Right lobe of liver (tissue), 6 donors: Measurements from ENCODE around the gene IGF2BP1. TPM values are rescaled to one million over a fixed set of nuclear protein-coding genes. Genes with fewer than 3 reads are reported as not detected.
"Not testable (repeated sequence)": the region's sequence is repeated elsewhere in the genome, so short reads cannot be mapped to it uniquely, and the experiment has no call there.

ENCODE experiments used
- ATAC-seq, 4 donors: fragments of 200-7000 bp; cut with Tn5 transposase; one replicate each; pipeline ENCODE4 v1.9.1; 2020; ENCODE audit warnings: mild to moderate bottlenecking in 4 of 4, moderate library complexity in 4 of 4
- DNase-seq, 3 donors: peaks; one replicate each; pipeline ENCODE4 v3.0.0-alpha.2; 2020
- H3K27ac ChIP-seq, 3 donors: fragments of 200-600 bp; one replicate each; pipeline ENCODE4 v1.8.0; 2022
- H3K27me3 ChIP-seq, 2 donors: fragments of 200-600 bp; one replicate each; pipeline ENCODE4 v1.8.0; 2022
- H3K36me3 ChIP-seq, 4 donors: fragments of 200-600 bp; sonication (generic) in 1 of 4; one replicate each; pipeline versions ENCODE4 v1.5.1 to v1.8.0; 2017 to 2022; ENCODE audit warnings: control low read depth in 1 of 4
- H3K4me1 ChIP-seq, 4 donors: fragments of 200-600 bp; sonication (generic) in 1 of 4; one replicate each; pipeline versions ENCODE4 v1.5.1 to v1.8.0; 2017 to 2022; ENCODE audit warnings: control low read depth in 1 of 4
- H3K4me3 ChIP-seq, 3 donors: fragments of 200-600 bp; one replicate each; pipeline ENCODE4 v1.8.0; 2022
- H3K9me3 ChIP-seq, 4 donors: fragments of 200-600 bp; sonication (generic) in 1 of 4; one replicate each; pipeline versions ENCODE4 v1.5.1 to v1.8.0; 2017 to 2022; ENCODE audit warnings: control low read depth in 1 of 4
- CTCF ChIP-seq, 4 donors: fragments of 200-600 bp in 3 of 4; fragments of 450-650 bp in 1 of 4; IDR thresholded peaks; one replicate each; pipeline versions ENCODE4 v1.5.1 to v1.8.0; 2016 to 2022; ENCODE audit warnings: antibody characterized with exemption in 4 of 4, mild to moderate bottlenecking in 2 of 4
- POLR2A ChIP-seq: fragments of 450-650 bp; IDR thresholded peaks from one replicate; pipeline ENCODE4 v1.6.1; 2017; ENCODE audit warnings: antibody characterized with exemption, mild to moderate bottlenecking
- WGBS: methylation state at CpG from one replicate; pipeline ENCODE4 v1.1.6; 2018; ENCODE audit warnings: low coverage, low lambda C conversion rate; ENCODE audit not compliant: insufficient coverage; ENCODE audit errors: missing lambda C conversion rate; 5-methylcytosine and 5-hydroxymethylcytosine counted together
- intact Hi-C, 2 donors: fragments of 100-400 bp; cut with DNase I; formaldehyde crosslinking; loops; one replicate each; pipeline versions ENCODE4 v1.11.2 to v1.14.1; 2022
- total RNA-seq, 6 experiments: library from RNA; depleted of rRNA in 2 of 6; stranded (reverse); fragments of >200 nt in 2 of 6; fragmentation: NEBNext Ultra II Directional in 3 of 6; extraction: Animal tissue kit (Norgen Biotek cat#: 25700) in 3 of 6; gene quantifications; one replicate each; pipeline versions ENCODE4 v1.1.0 to v1.2.4, GENCODE V29; 2016 to 2023
- donor health status: DM: no; HTN: yes; CAD: no.
- donor health status: DM: no; HTN: no; CAD: no.
- donor health status: DM: no; HTN: no; CAD: no.
- donor health status: DM: no; HTN: yes; CAD: no.
- donor health status: DM: no; HTN: yes; CAD: no.

IGF2BP1 gene
- total RNA-seq, 6 experiments from 2014 or later = 0.56 TPM; not detected in 5

GRCh38 chr17:49090878-49091594, 93.9 kb downstream of the IGF2BP1 start:
- no peak for TF ChIP-seq CTCF (IDR thresholded peaks at IDR 0.05)
- no peak for TF ChIP-seq POLR2A
- Histone ChIP-seq H3K4me3 (no peak overlapping the region), H3K9me3 (no peaks in the 10 kb centered on the region), H3K4me1 (peaks cover 0 to 7% (median 0%) of the 10 kb centered on the region in 4 donors), H3K27me3 (no peaks in the 10 kb centered on the region), H3K27ac (no peak overlapping the region), H3K36me3 (no peaks in the 10 kb centered on the region)
- intact Hi-C loops = no loop called here
- 68% methylated on average over 10 of the region's 10 CpGs for WGBS
- no peak for ATAC-seq
- DNase-seq = no peak

GRCh38 chr17:49093131-49093530, 95.9 kb downstream of the IGF2BP1 start:
- H3K4me3 ChIP-seq = no peak overlapping the region
- ATAC-seq (no peak), DNase-seq (no peak)
- no peaks in the 10 kb centered on the region for H3K4me1 ChIP-seq
- no peaks in the 10 kb centered on the region for H3K9me3 ChIP-seq
- 66% methylated on average over 10 of the region's 10 CpGs for WGBS
- H3K27ac ChIP-seq = no peak overlapping the region
- no peaks in the 10 kb centered on the region for H3K36me3 ChIP-seq
- intact Hi-C loops = no loop called here
- no peaks in the 10 kb centered on the region for H3K27me3 ChIP-seq
- no peak for TF ChIP-seq POLR2A
- no peak for TF ChIP-seq CTCF (IDR thresholded peaks at IDR 0.05)

GRCh38 chr17:49100601-49101000, 103.4 kb downstream of the IGF2BP1 start:
- H3K27me3 ChIP-seq = no peaks in the 10 kb centered on the region
- H3K9me3 ChIP-seq = no peaks in the 10 kb centered on the region
- no peak overlapping the region for H3K4me3 ChIP-seq
- ATAC-seq = no peak
- no peak overlapping the region for H3K27ac ChIP-seq
- H3K4me1 ChIP-seq = no peaks in the 10 kb centered on the region
- intact Hi-C loops = no loop called here
- no peak for TF ChIP-seq CTCF (IDR thresholded peaks at IDR 0.05)
- no peak for TF ChIP-seq POLR2A
- no peak for DNase-seq
- no peaks in the 10 kb centered on the region for H3K36me3 ChIP-seq

GRCh38 chr17:49101054-49101534, 103.9 kb downstream of the IGF2BP1 start:
- Histone ChIP-seq H3K36me3 (no peaks in the 10 kb centered on the region), H3K9me3 (no peaks in the 10 kb centered on the region), H3K27me3 (no peaks in the 10 kb centered on the region), H3K27ac (no peak overlapping the region), H3K4me3 (no peak overlapping the region), H3K4me1 (no peaks in the 10 kb centered on the region)
- WGBS = 51% methylated on average over 3 of the region's 4 CpGs
- DNase-seq (no peak), ATAC-seq (no peak)
- no peak for TF ChIP-seq POLR2A
- no peak for TF ChIP-seq CTCF (IDR thresholded peaks at IDR 0.05)
- intact Hi-C loops = no loop called here

GRCh38 chr17:49103360-49103759, 106.2 kb downstream of the IGF2BP1 start:
- H3K36me3 ChIP-seq, ATAC-seq, H3K4me3 ChIP-seq, H3K9me3 ChIP-seq, H3K4me1 ChIP-seq, H3K27ac ChIP-seq, DNase-seq, intact Hi-C loops, H3K27me3 ChIP-seq: not testable (repeated sequence)
- 91% methylated on average over 12 of the region's 14 CpGs for WGBS
